Ovary (tissue), 9 donors: ENCODE results near the gene SCD. TPM values are rescaled to one million over a fixed set of nuclear protein-coding genes. Genes with fewer than 3 reads are reported as not detected.
A peak's percentile ranks its signal among the peaks of the same experiment; 100 is the strongest.

Experiments used
- DNase-seq, 5 donors: peaks; one replicate each; pipeline ENCODE4 v3.0.0-alpha.2; 2019 to 2020
- H3K27ac ChIP-seq, 2 donors: fragments of 200-600 bp; one replicate each; pipeline versions ENCODE4 v1.5.1 to v1.8.0; 2019 to 2022
- H3K27me3 ChIP-seq: fragments of 200-600 bp; one replicate; pipeline ENCODE4 v1.8.0; 2022
- H3K36me3 ChIP-seq: fragments of 200-600 bp; sonication (generic); one replicate; pipeline ENCODE4 v1.5.1; 2019
- H3K4me1 ChIP-seq: one replicate; pipeline ENCODE4 v1.8.1; 2013; ENCODE audit warnings: mild to moderate bottlenecking, moderate library complexity; ENCODE audit not compliant: insufficient read depth
- H3K4me3 ChIP-seq: fragments of 200-600 bp; sonication (generic); one replicate; pipeline ENCODE4 v1.5.1; 2017
- H3K9me3 ChIP-seq, 2 donors: fragments of 200-600 bp in 1 of 2; sonication (generic) in 1 of 2; one replicate each; pipeline versions ENCODE4 v1.5.1 to v1.8.1; 2013 to 2019; ENCODE audit warnings: mild to moderate bottlenecking in 1 of 2, moderate library complexity in 1 of 2
- CTCF ChIP-seq, 3 donors: fragments of 450-650 bp in 2 of 3; fragments of 200-600 bp in 1 of 3; IDR thresholded peaks; one replicate each; pipeline versions ENCODE4 v1.5.1 to v1.8.0; 2016 to 2022; ENCODE audit warnings: antibody characterized with exemption in 3 of 3, mild to moderate bottlenecking in 1 of 3
- EP300 ChIP-seq: sonication (generic); formaldehyde crosslinking; IDR thresholded peaks from one replicate; pipeline ENCODE4 v1.6.1; 2017; ENCODE audit warnings: antibody characterized with exemption
- POLR2A ChIP-seq: fragments of 450-650 bp; IDR thresholded peaks from one replicate; pipeline ENCODE4 v1.6.1; 2017; ENCODE audit warnings: antibody characterized with exemption, mild to moderate bottlenecking, moderate library complexity
- WGBS, 3 donors: extraction: QIAGEN DNeasy Blood & Tissue Kit in 1 of 3; methylation state at CpG; one replicate each; pipeline versions ENCODE4 v1.1.5 to v1.1.7; 2013 to 2017; 5-methylcytosine and 5-hydroxymethylcytosine counted together
- intact Hi-C, 4 donors: fragments of 100-400 bp; cut with DNase I; formaldehyde crosslinking; loops; one replicate each; pipeline versions ENCODE4 v1.11.0 to v1.15.1; 2022 to 2023
- polyA plus RNA-seq, 2 donors: library from polyadenylated mRNA; stranded (reverse); fragments of 200-250 nt in 1 of 2; fragments of 350-450 nt in 1 of 2; fragmentation: Illumina TruSeq in 1 of 2; extraction: RNeasy Lipid Tissue Mini Kit (QIAGEN cat#74804) in 1 of 2; gene quantifications; one replicate each; pipeline ENCODE4 v1.2.3, GENCODE V29; 2013 to 2014
- total RNA-seq, 7 donors: library from RNA; depleted of rRNA in 2 of 7; stranded (reverse); fragments of >200 nt in 2 of 7; fragmentation: NEBNext Ultra II Directional in 3 of 7; extraction: Animal tissue kit (Norgen Biotek cat#: 25700) in 3 of 7; gene quantifications; one replicate each; pipeline versions ENCODE4 v1.1.0 to v1.2.4, GENCODE V29; 2016 to 2023
- donor health status: DM: no; HTN: no; CAD: no; lungs with moderate emphysema.
- donor health status: DM: no; HTN: no; CAD: no.
- donor health status: Bipolar disorder and iron deficiency.
- donor health status: DM: yes; HTN: yes; CAD: no.
- donor health status: DM: no; HTN: no; CAD: no.
- donor health status: DM: yes; HTN: yes; CAD: no.

The SCD gene
- total and polyA plus RNA-seq, 9 donors, result 21.1 to 302 (median 72.7) TPM

- no peaks in the 10 kb centered on the region for H3K36me3 ChIP-seq
- H3K27me3 ChIP-seq, result no peaks in the 10 kb centered on the region
- H3K9me3 ChIP-seq, result no peaks in the 10 kb centered on the region
- H3K27ac ChIP-seq, result peak overlapping the region in 1 of 2 donors; percentile 52
- H3K4me1 ChIP-seq, result peaks cover 12% of the 10 kb centered on the region
- no peak overlapping the region for H3K4me3 ChIP-seq
- peak; percentile 74 to 87 (median 84) for DNase-seq
- 24 to 30% (median 27%) methylated on average over 7 of the region's 7 CpGs for WGBS, 3 donors
- intact Hi-C loops, result no loop called here
- TF ChIP-seq EP300 (no peak), POLR2A (no peak), CTCF (IDR thresholded peaks at IDR 0.05) (no peak)
Measured at GRCh38 chr10:100364735-100365391, 17.8 kb downstream of the SCD start.

- Histone ChIP-seq H3K4me3 (no peak overlapping the region), H3K9me3 (no peaks in the 10 kb centered on the region), H3K27me3 (no peaks in the 10 kb centered on the region), H3K36me3 (no peaks in the 10 kb centered on the region), H3K27ac (no peak overlapping the region), H3K4me1 (peaks cover 12% of the 10 kb centered on the region)
- intact Hi-C loops, result no loop called here
- TF ChIP-seq POLR2A (no peak), CTCF (IDR thresholded peaks at IDR 0.05) (no peak), EP300 (no peak)
- DNase-seq, result no peak
Measured at GRCh38 chr10:100368721-100369120, 21.7 kb downstream of the SCD start.

GRCh38 chr10:100370714-100371481, 23.9 kb downstream of the SCD start:
- Histone ChIP-seq H3K27me3 (no peaks in the 10 kb centered on the region), H3K27ac (no peak overlapping the region), H3K9me3 (no peaks in the 10 kb centered on the region), H3K4me3 (no peak overlapping the region), H3K36me3 (no peaks in the 10 kb centered on the region), H3K4me1 (peaks cover 10% of the 10 kb centered on the region)
- DNase-seq, result peak in 4 of 5 donors; percentile 43 to 61 (median 54)
- 68 to 75% (median 71%) methylated on average over 12 of the region's 12 CpGs for WGBS, 3 donors
- no peak for TF ChIP-seq EP300
- TF ChIP-seq POLR2A, result no peak
- no peak for TF ChIP-seq CTCF (IDR thresholded peaks at IDR 0.05)
- intact Hi-C loops, result no loop called here

GRCh38 chr10:100371482-100372027, 24.5 kb downstream of the SCD start:
- WGBS, 3 donors, result 84 to 87% (median 87%) methylated on average over 10 of the region's 10 CpGs
- Histone ChIP-seq H3K36me3 (no peaks in the 10 kb centered on the region), H3K27me3 (no peaks in the 10 kb centered on the region), H3K4me3 (no peak overlapping the region), H3K27ac (no peak overlapping the region), H3K9me3 (no peaks in the 10 kb centered on the region), H3K4me1 (peaks cover 10% of the 10 kb centered on the region)
- no peak for DNase-seq
- TF ChIP-seq CTCF (IDR thresholded peaks at IDR 0.05), result no peak
- TF ChIP-seq POLR2A, result no peak
- TF ChIP-seq EP300, result no peak
- intact Hi-C loops, result no loop called here
